ENCODE data around the gene DIP2A.

DNA sequence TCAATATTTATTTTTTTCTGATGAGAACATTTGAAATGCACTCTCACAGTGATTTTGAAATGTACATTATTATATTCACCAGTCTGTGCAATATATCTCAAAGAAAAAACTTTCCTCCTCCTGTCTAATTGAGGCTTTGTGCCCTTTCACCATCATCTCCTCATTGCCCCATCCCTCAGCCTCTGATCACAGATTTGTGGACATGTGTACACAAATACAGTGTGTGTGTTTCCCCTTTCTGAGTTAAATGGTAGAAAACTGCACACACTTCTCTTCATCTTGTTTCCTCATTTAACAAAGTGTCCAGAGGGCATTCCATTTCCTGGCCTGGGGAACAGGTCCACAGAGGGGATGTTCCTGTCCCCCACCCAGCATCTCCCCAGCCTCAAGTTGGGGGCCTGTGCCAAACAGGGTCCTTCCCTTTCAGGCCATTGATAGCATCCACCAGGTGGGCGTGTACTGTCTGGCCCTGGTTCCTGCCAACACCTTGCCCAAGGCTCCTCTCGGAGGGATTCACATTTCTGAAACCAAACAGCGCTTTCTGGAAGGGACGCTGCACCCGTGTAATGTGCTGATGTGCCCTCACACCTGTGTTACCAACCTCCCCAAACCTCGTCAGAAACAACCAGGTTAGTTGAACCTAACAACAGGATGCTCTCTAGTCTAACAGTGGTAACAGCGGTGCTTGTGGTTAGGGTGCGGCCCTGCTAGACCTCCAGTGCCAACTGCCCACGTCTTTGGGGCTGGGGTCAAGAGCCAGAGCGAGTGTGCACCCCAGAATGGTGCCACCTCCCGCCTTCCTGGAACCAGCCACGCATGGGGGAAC is 91.6 kb downstream of the DIP2A start:
- TF ChIP-seq, protein P1, sequence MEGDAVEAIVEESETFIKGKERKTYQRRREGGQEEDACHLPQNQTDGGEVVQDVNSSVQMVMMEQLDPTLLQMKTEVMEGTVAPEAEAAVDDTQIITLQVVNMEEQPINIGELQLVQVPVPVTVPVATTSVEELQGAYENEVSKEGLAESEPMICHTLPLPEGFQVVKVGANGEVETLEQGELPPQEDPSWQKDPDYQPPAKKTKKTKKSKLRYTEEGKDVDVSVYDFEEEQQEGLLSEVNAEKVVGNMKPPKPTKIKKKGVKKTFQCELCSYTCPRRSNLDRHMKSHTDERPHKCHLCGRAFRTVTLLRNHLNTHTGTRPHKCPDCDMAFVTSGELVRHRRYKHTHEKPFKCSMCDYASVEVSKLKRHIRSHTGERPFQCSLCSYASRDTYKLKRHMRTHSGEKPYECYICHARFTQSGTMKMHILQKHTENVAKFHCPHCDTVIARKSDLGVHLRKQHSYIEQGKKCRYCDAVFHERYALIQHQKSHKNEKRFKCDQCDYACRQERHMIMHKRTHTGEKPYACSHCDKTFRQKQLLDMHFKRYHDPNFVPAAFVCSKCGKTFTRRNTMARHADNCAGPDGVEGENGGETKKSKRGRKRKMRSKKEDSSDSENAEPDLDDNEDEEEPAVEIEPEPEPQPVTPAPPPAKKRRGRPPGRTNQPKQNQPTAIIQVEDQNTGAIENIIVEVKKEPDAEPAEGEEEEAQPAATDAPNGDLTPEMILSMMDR (IDR thresholded peaks at IDR 0.05; ENCODE audit: control extremely low read depth in 1 of 3, insufficient read depth in 1 of 3, low read depth in 1 of 3, low read length in 3 of 3): no peak
- TF ChIP-seq EZH2 (IDR thresholded peaks at IDR 0.05; ENCODE audit: low read depth, low read length, severe bottlenecking): no peak
- TF ChIP-seq KDM1A (IDR thresholded peaks at IDR 0.05; ENCODE audit: borderline replicate concordance, low read length): no peak
- no peak for TF ChIP-seq PHF8 (conservative IDR thresholded peaks at IDR 0.05; ENCODE audit: low read depth, low read length)
- TF ChIP-seq POLR2AphosphoS5 (IDR thresholded peaks at IDR 0.05; ENCODE audit: low read depth, low read length): no peak
